Neural cell (in vitro differentiated cells): ENCODE measurements around the gene SRF. TPM values are rescaled to one million over a fixed set of nuclear protein-coding genes. Genes with fewer than 3 reads are reported as not detected.

ENCODE experiments used
- H2AFZ ChIP-seq: fragments of 200-600, 300-800 bp; sonication (generic), shearing (Covaris generic); 2 replicates; pipeline ENCODE4 v1.6.0; 2014; ENCODE audit warnings: low read depth, mild to moderate bottlenecking, antibody characterized with exemption, low read length, moderate library complexity
- H3F3A ChIP-seq: fragments of 200-600 bp; shearing (Covaris generic); 2 replicates; pipeline ENCODE4 v1.6.1; 2016; ENCODE audit warnings: mild to moderate bottlenecking, moderate library complexity, mixed read lengths, antibody characterized with exemption, low read length; ENCODE audit not compliant: insufficient read depth, poor library complexity, severe bottlenecking
- H3K27ac ChIP-seq: fragments of 200-600, 300-800 bp; sonication (generic), shearing (Covaris generic); 2 replicates; pipeline ENCODE4 v1.5.1; 2014; ENCODE audit warnings: mild to moderate bottlenecking, low read length, moderate library complexity
- H3K27me3 ChIP-seq: fragments of 300-800, 200-600 bp; sonication (generic), shearing (Covaris generic); 2 replicates; pipeline ENCODE4 v1.6.0; 2014; ENCODE audit warnings: mild to moderate bottlenecking, low read depth, low read length, moderate library complexity; ENCODE audit not compliant: insufficient read depth
- H3K36me3 ChIP-seq: fragments of 300-800, 200-600 bp; sonication (generic), shearing (Covaris generic); 2 replicates; pipeline ENCODE4 v1.5.1; 2014; ENCODE audit warnings: mild to moderate bottlenecking, antibody characterized with exemption, low read length, moderate library complexity; ENCODE audit not compliant: insufficient read depth
- H3K4me2 ChIP-seq: fragments of 300-800, 200-600 bp; sonication (generic), shearing (Covaris generic); 2 replicates; pipeline ENCODE4 v1.6.0; 2014; ENCODE audit warnings: mild to moderate bottlenecking, low read length
- H3K4me3 ChIP-seq: fragments of 300-800, 200-600 bp; sonication (generic), shearing (Covaris generic); 2 replicates; pipeline ENCODE4 v1.5.1; 2014; ENCODE audit warnings: mild to moderate bottlenecking, low read length, moderate library complexity
- H3K79me2 ChIP-seq: fragments of 200-600 bp; shearing (Covaris generic); replicated peaks from 2 replicates; pipeline ENCODE4 v1.6.0; 2014; ENCODE audit warnings: mild to moderate bottlenecking, low read length, moderate library complexity; ENCODE audit not compliant: insufficient read depth
- H3K9ac ChIP-seq: fragments of 300-800, 200-600 bp; sonication (generic), shearing (Covaris generic); 2 replicates; pipeline ENCODE4 v1.6.1; 2016; ENCODE audit warnings: mild to moderate bottlenecking, low read length, mixed read lengths
- H3K9me2 ChIP-seq: fragments of 200-600 bp; shearing (Covaris generic); 2 replicates; pipeline ENCODE4 v1.6.1; 2016; ENCODE audit warnings: mild to moderate bottlenecking, low read length, mixed read lengths; ENCODE audit not compliant: insufficient read depth
- H3K9me3 ChIP-seq: fragments of 200-600, 300-800 bp; sonication (generic), shearing (Covaris generic); 2 replicates; pipeline ENCODE4 v1.6.1; 2016; ENCODE audit warnings: mild to moderate bottlenecking, mixed run types, low read length, moderate library complexity, mixed read lengths
- H4K20me1 ChIP-seq: fragments of 200-600 bp; shearing (Covaris generic); 2 replicates; pipeline ENCODE4 v1.6.1; 2016; ENCODE audit warnings: mild to moderate bottlenecking, mixed run types; ENCODE audit not compliant: insufficient read depth
- EP300 ChIP-seq: fragments of 450-650 bp; conservative IDR thresholded peaks from 2 replicates; pipeline ENCODE4 v1.6.1; 2014; ENCODE audit warnings: antibody characterized with exemption, mild to moderate bottlenecking, moderate library complexity; ENCODE audit not compliant: poor library complexity, severe bottlenecking
- EZH2 ChIP-seq: fragments of 200-600, 300-800 bp; shearing (Covaris generic), sonication (generic); IDR thresholded peaks from 2 replicates; pipeline ENCODE4 v1.6.1; 2014; ENCODE audit warnings: antibody characterized with exemption, low read length, borderline replicate concordance, mild to moderate bottlenecking; ENCODE audit not compliant: insufficient read depth, poor library complexity, severe bottlenecking
- MXI1 ChIP-seq: fragments of 450-650 bp; conservative IDR thresholded peaks from 2 replicates; pipeline ENCODE4 v1.6.1; 2014; ENCODE audit warnings: antibody characterized with exemption, mild to moderate bottlenecking; ENCODE audit not compliant: poor library complexity, severe bottlenecking
- POLR2AphosphoS5 ChIP-seq: IDR thresholded peaks from 2 replicates; pipeline ENCODE4 v1.6.1; 2012
- RAD21 ChIP-seq: fragments of 450-650 bp; conservative IDR thresholded peaks from 2 replicates; pipeline ENCODE4 v1.6.1; 2014; ENCODE audit warnings: antibody characterized with exemption, mild to moderate bottlenecking, moderate library complexity
- REST ChIP-seq: IDR thresholded peaks from 2 replicates; pipeline ENCODE4 v1.6.1; 2012; ENCODE audit warnings: borderline replicate concordance
- SMC3 ChIP-seq: fragments of 450-650 bp; conservative IDR thresholded peaks from 2 replicates; pipeline ENCODE4 v1.6.1; 2014; ENCODE audit warnings: antibody characterized with exemption, mild to moderate bottlenecking, moderate library complexity; ENCODE audit not compliant: poor library complexity
- TAF1 ChIP-seq: IDR thresholded peaks from 2 replicates; pipeline ENCODE4 v1.6.1; 2012; ENCODE audit warnings: low read depth
- polyA plus RNA-seq: library from polyadenylated mRNA; depleted of rRNA; stranded (reverse); fragments of >200 nt; gene quantifications from 2 replicates; pipeline ENCODE4 v1.2.3, GENCODE V29; 2014
- TF ChIP-seq, protein P1 (sequence below): fragments of 450-650 bp; IDR thresholded peaks from 2 replicates; pipeline ENCODE4 v1.5.1; 2014; ENCODE audit warnings: antibody characterized with exemption, mild to moderate bottlenecking, moderate library complexity; ENCODE audit not compliant: poor library complexity, severe bottlenecking

SRF gene
- polyA plus RNA-seq, 1 donor from 2014 or later = 24.8 TPM

DNA sequence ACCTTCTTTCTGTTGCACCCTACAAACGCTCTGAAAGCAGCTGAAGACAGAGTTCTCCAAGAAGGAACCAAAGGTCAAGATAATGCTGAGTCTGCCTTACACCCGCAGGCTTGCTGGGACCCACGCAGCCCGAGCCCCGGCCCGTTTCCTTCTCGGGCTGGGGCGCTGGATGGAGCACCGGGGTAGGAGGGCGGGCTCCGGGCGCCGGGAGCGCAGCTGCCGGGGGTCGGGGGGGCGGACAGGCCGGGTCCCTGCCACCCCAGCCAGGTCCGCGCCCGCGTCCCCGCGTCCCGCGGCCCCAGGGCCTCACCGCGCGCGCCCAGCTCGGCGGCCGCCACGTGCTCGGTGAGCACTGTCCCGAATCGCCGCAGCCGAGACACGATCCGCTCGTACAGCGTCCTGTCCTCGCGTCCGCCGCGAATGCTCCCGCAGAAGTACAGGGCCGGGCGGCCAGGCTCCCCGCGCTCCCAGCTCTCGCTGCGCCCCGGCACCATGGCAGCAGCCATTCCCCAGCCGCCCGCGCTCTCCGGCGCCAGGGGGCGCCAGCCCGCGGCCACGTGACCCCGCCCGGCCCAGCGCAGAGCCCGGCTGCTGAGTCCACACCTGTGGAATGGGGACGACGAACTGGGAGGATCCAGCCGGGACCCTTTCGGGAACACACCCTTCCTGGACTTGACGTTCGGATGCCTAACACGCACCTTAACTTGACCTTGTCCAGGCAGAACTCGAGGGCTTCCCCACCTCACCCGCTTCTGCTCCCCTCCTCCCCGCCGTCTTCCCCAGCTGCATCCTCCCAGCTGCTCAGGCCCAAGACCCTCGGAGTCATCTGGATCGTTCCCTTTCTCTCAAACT is 58.1 kb downstream of the SRF start, which contains the start of gene DNPH1:
Gene DNPH1 (minus strand): TSS at position 531 of the 852 bp plus-strand sequence. CDS start 25 bp downstream, at position 506.
- Histone ChIP-seq H3K27me3 (no peaks in the 10 kb centered on the region), H3K79me2 (no peaks in the 10 kb centered on the region), H3F3A (no peaks in the 10 kb centered on the region), H3K4me2 (no peak within 1 kb of the TSS), H3K9ac (peak within 1 kb of the TSS; percentile 55), H3K27ac (no peak within 1 kb of the TSS), H3K9me2 (no peaks in the 10 kb centered on the region), H2AFZ (no peak within 1 kb of the TSS), H4K20me1 (no peaks in the 10 kb centered on the region), H3K9me3 (no peaks in the 10 kb centered on the region), H3K4me3 (peak within 1 kb of the TSS; percentile 62), H3K36me3 (no peaks in the 10 kb centered on the region)
- TF ChIP-seq, protein P1, sequence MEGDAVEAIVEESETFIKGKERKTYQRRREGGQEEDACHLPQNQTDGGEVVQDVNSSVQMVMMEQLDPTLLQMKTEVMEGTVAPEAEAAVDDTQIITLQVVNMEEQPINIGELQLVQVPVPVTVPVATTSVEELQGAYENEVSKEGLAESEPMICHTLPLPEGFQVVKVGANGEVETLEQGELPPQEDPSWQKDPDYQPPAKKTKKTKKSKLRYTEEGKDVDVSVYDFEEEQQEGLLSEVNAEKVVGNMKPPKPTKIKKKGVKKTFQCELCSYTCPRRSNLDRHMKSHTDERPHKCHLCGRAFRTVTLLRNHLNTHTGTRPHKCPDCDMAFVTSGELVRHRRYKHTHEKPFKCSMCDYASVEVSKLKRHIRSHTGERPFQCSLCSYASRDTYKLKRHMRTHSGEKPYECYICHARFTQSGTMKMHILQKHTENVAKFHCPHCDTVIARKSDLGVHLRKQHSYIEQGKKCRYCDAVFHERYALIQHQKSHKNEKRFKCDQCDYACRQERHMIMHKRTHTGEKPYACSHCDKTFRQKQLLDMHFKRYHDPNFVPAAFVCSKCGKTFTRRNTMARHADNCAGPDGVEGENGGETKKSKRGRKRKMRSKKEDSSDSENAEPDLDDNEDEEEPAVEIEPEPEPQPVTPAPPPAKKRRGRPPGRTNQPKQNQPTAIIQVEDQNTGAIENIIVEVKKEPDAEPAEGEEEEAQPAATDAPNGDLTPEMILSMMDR = peak; percentile 92
- TF ChIP-seq EZH2 = no peak
- peak; percentile 38 for TF ChIP-seq EP300
- no peak for TF ChIP-seq TAF1
- peak; percentile 81 for TF ChIP-seq MXI1
- TF ChIP-seq RAD21 = peak; percentile 60
- peak; percentile 74 for TF ChIP-seq SMC3
- peak; percentile 51 for TF ChIP-seq POLR2AphosphoS5

- no peak overlapping the region for H3K27ac ChIP-seq
- H3K9me2 ChIP-seq = no peaks in the 10 kb centered on the region
- H4K20me1 ChIP-seq = no peaks in the 10 kb centered on the region
- no peaks in the 10 kb centered on the region for H3K9me3 ChIP-seq
- H3K27me3 ChIP-seq = no peaks in the 10 kb centered on the region
- H3K4me2 ChIP-seq = no peak overlapping the region
- no peak overlapping the region for H2AFZ ChIP-seq
- H3K9ac ChIP-seq = no peak overlapping the region
- H3K4me3 ChIP-seq = peak overlapping the region; percentile 62
- H3K79me2 ChIP-seq = no peaks in the 10 kb centered on the region
- H3F3A ChIP-seq = no peaks in the 10 kb centered on the region
- H3K36me3 ChIP-seq = no peaks in the 10 kb centered on the region
- TF ChIP-seq TAF1 (no peak), REST (no peak), SMC3 (no peak), RAD21 (no peak), EP300 (no peak), POLR2AphosphoS5 (no peak), EZH2 (no peak), MXI1 (no peak)
- TF ChIP-seq, protein P1 = no peak
Observed at GRCh38 chr6:43229803-43230620, 58.9 kb downstream of the SRF start.
